ENCODE results near the gene FBN2. TPM values are rescaled to one million over a fixed set of nuclear protein-coding genes. Genes with fewer than 3 reads are reported as not detected.

The FBN2 gene
- total RNA-seq, 1 experiment from 2014 or later = 0.42 TPM

DNA sequence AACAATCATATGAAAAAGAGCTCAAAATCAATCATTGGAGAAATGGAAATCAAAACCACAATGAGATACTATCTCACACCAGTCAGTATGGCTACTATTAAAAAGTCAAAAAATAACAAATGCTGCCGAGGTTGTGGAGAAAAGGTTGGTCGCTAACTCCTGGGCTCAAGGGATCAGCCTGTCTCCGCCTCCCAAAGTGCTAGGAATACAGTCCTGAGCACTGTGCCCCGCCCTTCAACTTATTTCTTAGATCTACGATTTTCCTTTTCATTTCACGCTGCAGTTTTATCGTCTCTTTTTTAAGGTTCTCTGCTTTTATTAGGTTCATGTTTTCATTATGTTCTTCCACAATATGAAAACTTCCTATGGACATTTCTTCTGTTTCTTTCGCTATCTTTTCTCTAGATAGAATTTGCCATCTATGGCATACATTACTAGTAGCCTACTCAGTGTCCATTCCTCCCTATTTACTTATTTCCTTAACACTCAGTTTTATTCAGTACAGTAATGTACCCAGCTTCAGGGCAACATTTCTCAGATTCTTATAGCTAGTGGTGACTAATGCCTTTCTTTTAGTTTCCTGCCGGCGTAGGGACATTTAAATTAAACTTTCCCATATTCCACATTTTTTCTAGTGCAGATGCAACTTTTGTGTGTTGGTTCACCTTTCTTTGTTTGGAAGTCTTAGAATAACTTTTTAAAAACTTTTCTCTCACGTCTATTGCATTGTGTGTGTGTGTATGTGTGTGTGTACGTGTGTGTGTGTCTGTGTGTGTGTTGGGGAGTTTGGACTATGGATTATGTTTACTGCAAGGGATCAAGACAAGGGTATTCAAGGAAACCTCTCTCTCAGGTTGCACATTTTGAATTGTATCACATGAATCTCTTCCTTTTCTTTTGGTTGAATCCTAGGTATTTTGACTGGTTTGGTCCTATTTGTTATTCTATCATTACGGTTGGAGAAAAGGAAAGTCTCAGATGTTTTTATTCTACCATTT, 21.6 kb upstream of the FBN2 start (continued):
- no peak for TF ChIP-seq EZH2 (IDR thresholded peaks at IDR 0.05)
- no peak for TF ChIP-seq ZFX (IDR thresholded peaks at IDR 0.05)
- no peak for TF ChIP-seq SIN3A (IDR thresholded peaks at IDR 0.05; ENCODE audit: low read depth)
- no peak for TF ChIP-seq YY1 (IDR thresholded peaks at IDR 0.05; ENCODE audit: extremely low read depth, insufficient replicate concordance, low read depth, low read length)

DNA sequence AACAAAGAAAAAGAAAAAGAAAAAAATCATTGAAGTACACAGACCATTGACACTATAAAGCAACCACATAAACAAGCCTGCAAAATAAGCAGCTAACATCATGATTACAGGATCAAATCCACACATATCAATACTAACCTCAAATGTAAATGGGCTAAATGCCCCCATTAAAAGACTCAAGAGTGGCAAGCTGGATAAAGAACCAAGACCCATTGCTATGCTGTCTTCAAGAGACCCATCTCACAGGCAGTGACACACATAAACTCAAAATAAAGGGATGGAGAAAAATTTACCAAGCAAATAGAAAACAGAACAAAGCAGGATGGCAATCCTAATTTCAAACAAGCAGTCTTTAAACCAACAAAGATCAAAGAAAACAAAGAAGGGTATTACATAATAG, 15.7 kb upstream of the FBN2 start:
- ATAC-seq (no peak), DNase-seq (ENCODE audit: low read depth, low spot score) (no peak)
- BruUV-seq (replicated peaks) = no TSS peak
- no peak overlapping the region for H3K4me3 ChIP-seq (replicated peaks in 1 of 2; ENCODE audit: low read depth in 1 of 2, low read length in 2 of 2)
- H3K79me2 ChIP-seq (ENCODE audit: insufficient read depth, low read length) = no peaks in the 10 kb centered on the region
- no peaks in the 10 kb centered on the region for H3K9me3 ChIP-seq (ENCODE audit: control insufficient read depth in 1 of 2, insufficient read depth in 1 of 2, low read depth in 1 of 2, low read length in 2 of 2)
- no peak overlapping the region for H3K4me2 ChIP-seq (ENCODE audit: low read length)
- no peaks in the 10 kb centered on the region for H3K4me1 ChIP-seq (ENCODE audit: control insufficient read depth in 1 of 2, insufficient read depth in 2 of 2, low read length in 2 of 2)
- ChIA-PET CTCF (no interaction called here), RAD21 (ENCODE audit: low non-redundant PET in 1 of 2, low total read pairs in 2 of 2, uncharacterized antibody in 2 of 2, unreplicated experiment in 2 of 2) (no interaction called here), POLR2A (no interaction called here)
- no peaks in the 10 kb centered on the region for H3K27me3 ChIP-seq (ENCODE audit: insufficient read depth, low read length)
- intact Hi-C loops (cut with micrococcal nuclease) = no loop called here
- H3K36me3 ChIP-seq (ENCODE audit: control insufficient read depth in 1 of 2, insufficient read depth in 2 of 2, low read length in 2 of 2) = no peaks in the 10 kb centered on the region
- no peaks in the 10 kb centered on the region for H4K20me1 ChIP-seq (ENCODE audit: insufficient read depth)
- TF ChIP-seq, protein P1, sequence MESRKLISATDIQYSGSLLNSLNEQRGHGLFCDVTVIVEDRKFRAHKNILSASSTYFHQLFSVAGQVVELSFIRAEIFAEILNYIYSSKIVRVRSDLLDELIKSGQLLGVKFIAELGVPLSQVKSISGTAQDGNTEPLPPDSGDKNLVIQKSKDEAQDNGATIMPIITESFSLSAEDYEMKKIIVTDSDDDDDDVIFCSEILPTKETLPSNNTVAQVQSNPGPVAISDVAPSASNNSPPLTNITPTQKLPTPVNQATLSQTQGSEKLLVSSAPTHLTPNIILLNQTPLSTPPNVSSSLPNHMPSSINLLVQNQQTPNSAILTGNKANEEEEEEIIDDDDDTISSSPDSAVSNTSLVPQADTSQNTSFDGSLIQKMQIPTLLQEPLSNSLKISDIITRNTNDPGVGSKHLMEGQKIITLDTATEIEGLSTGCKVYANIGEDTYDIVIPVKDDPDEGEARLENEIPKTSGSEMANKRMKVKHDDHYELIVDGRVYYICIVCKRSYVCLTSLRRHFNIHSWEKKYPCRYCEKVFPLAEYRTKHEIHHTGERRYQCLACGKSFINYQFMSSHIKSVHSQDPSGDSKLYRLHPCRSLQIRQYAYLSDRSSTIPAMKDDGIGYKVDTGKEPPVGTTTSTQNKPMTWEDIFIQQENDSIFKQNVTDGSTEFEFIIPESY (IDR thresholded peaks at IDR 0.05; ENCODE audit: extremely low read depth, insufficient replicate concordance, low read length) = no peak
- TF ChIP-seq SIN3A (IDR thresholded peaks at IDR 0.05; ENCODE audit: low read depth) = no peak
- no peak for TF ChIP-seq YY1 (IDR thresholded peaks at IDR 0.05; ENCODE audit: extremely low read depth, insufficient replicate concordance, low read depth, low read length)
- TF ChIP-seq, protein P2, sequence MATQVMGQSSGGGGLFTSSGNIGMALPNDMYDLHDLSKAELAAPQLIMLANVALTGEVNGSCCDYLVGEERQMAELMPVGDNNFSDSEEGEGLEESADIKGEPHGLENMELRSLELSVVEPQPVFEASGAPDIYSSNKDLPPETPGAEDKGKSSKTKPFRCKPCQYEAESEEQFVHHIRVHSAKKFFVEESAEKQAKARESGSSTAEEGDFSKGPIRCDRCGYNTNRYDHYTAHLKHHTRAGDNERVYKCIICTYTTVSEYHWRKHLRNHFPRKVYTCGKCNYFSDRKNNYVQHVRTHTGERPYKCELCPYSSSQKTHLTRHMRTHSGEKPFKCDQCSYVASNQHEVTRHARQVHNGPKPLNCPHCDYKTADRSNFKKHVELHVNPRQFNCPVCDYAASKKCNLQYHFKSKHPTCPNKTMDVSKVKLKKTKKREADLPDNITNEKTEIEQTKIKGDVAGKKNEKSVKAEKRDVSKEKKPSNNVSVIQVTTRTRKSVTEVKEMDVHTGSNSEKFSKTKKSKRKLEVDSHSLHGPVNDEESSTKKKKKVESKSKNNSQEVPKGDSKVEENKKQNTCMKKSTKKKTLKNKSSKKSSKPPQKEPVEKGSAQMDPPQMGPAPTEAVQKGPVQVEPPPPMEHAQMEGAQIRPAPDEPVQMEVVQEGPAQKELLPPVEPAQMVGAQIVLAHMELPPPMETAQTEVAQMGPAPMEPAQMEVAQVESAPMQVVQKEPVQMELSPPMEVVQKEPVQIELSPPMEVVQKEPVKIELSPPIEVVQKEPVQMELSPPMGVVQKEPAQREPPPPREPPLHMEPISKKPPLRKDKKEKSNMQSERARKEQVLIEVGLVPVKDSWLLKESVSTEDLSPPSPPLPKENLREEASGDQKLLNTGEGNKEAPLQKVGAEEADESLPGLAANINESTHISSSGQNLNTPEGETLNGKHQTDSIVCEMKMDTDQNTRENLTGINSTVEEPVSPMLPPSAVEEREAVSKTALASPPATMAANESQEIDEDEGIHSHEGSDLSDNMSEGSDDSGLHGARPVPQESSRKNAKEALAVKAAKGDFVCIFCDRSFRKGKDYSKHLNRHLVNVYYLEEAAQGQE (IDR thresholded peaks at IDR 0.05; ENCODE audit: low read depth) = no peak
- TF ChIP-seq EZH2 (IDR thresholded peaks at IDR 0.05) = no peak
- TF ChIP-seq RAD21 (IDR thresholded peaks at IDR 0.05; ENCODE audit: low read depth) = no peak
- no peak for TF ChIP-seq TCF7L2 (IDR thresholded peaks at IDR 0.05; ENCODE audit: borderline replicate concordance, extremely low read depth, insufficient read depth, insufficient read length)
- TF ChIP-seq POLR2AphosphoS5 (IDR thresholded peaks at IDR 0.05; ENCODE audit: low read depth, low read length) = no peak
- TF ChIP-seq CEBPB (IDR thresholded peaks at IDR 0.05; ENCODE audit: low read depth) = no peak
- TF ChIP-seq EGR1 (IDR thresholded peaks at IDR 0.05; ENCODE audit: low read depth) = no peak
- TF ChIP-seq ELF1 (IDR thresholded peaks at IDR 0.05; ENCODE audit: borderline replicate concordance, low read depth) = no peak
- no peak for TF ChIP-seq SP1 (IDR thresholded peaks at IDR 0.05; ENCODE audit: low read depth)
- H2AFZ ChIP-seq (ENCODE audit: low read depth, low read length, poor library complexity, severe bottlenecking) = no peak overlapping the region
- no peaks in the 10 kb centered on the region for H3K9me2 ChIP-seq (ENCODE audit: insufficient read depth)
- H3K9ac ChIP-seq (ENCODE audit: low read length) = no peak overlapping the region
- no peak overlapping the region for H3K27ac ChIP-seq (ENCODE audit: low read depth, low read length)
